Endometrial microvascular endothelial cells (primary cell): Measurements from ENCODE around the gene TMEM135. TPM values are rescaled to one million over a fixed set of nuclear protein-coding genes. Genes with fewer than 3 reads are reported as not detected.

Experiments
- in situ Hi-C: cut with HindIII; loops from 2 replicates; pipeline ENCODE4 v1.10.0; 2017; ENCODE audit warnings: low sequenced_read_pairs, low pct_unique_long_range_greater_than_20kb; ENCODE audit errors: inconsistent ontology term
- total RNA-seq: library from RNA; depleted of rRNA; stranded (reverse); fragments of >200 nt; gene quantifications from one replicate; pipeline ENCODE4 v1.2.3, GENCODE V29; 2015; ENCODE audit errors: inconsistent ontology term

The TMEM135 gene
- total RNA-seq, 1 donor from 2014 or later, result 15.8 TPM

- in situ Hi-C loops, result loop anchor here (10.0 kb wide), 1 partner anchor 72 kb away; no protein-coding TSS in a partner anchor
Measured at GRCh38 chr11:87352759-87353707, 315.3 kb downstream of the TMEM135 start.

GRCh38 chr11:87353771-87354345 lies 316.1 kb downstream of the TMEM135 start:
- in situ Hi-C loops, result loop anchor here (10.0 kb wide), 1 partner anchor 71 kb away; no protein-coding TSS in a partner anchor

DNA sequence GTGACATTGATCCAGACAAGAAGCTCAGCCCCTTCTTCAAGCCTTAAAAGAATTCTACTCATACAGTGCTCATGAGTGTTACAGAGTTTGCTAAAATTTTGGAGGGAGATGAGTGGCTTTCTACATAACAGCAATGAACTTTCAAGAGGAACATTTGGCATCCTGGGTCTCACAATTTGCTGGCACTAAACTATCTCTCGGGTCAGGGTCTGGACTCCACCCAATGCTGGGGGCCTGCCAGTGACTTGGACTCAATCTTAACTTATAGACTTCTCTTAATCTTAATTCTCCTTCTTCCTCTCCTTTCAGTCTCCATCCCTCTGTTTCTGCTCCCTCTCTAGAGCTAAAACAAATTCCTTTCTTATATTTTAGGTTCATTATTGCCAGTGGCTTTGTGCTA lies 317.9 kb downstream of the TMEM135 start:
- in situ Hi-C loops, result loop anchor here (10.0 kb wide), 1 partner anchor 69 kb away; no protein-coding TSS in a partner anchor

DNA sequence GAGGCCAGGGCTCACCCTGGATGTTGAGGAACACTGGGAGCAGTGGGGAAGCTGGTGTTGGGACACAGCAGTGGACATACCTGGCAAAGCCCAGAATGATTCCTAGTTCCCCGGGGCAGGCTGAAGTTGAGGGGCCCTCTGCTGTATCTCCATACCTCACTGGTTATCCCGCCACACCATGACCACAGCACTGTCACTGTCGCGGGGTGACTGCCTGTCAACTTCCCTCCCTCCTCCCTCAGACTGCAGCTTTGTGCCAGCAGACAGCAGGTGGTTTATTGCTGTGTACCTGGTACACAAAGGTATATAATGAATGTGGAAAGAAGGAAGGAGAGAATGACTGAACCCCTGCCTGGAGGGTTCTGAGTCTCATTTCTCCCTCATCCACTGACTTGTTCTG lies 318.7 kb downstream of the TMEM135 start:
- in situ Hi-C loops, result loop anchor here (10.0 kb wide), 1 partner anchor 68 kb away; no protein-coding TSS in a partner anchor

DNA sequence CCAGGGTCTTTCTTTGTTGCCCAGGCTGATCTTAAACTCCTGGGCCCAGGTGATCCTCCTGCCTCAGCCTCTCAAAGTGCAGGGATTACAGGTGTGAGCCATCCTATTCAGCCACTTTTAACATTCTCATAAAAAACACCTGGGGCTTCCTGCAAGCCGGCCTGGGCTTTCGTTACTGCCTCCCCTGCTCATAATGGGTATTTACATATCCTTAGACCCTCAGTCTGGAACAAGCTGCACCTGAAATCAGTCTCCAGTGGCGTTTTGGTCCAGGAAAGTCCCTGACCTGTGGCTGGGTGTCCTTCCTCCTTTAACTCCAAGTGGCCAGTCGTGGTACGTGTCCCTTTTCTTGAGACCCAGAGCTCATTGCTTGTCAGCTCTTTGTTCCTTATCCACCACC lies 320.7 kb downstream of the TMEM135 start:
- in situ Hi-C loops, result loop anchor here (10.0 kb wide), 1 partner anchor 66 kb away; no protein-coding TSS in a partner anchor

DNA sequence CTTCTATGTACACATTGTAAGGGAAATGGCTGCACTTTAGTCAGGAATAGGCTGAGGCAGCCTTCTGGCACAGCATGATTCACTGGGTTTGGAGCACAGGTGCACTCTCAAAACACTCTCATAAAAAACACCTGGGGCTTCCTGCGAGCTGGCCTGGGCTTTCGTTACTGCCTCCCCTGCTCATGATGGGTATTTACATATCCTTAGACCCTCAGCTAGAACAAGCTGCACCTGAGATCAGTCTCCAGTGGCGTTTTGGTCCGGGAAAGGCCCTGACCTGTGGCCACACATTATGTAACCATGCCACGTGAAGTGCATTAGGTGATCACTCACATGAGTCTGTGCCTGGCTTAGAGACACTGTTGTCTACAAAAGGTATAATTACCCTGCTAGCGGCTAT lies 321.7 kb downstream of the TMEM135 start:
- in situ Hi-C loops, result loop anchor here (10.0 kb wide), 1 partner anchor 65 kb away; no protein-coding TSS in a partner anchor

DNA sequence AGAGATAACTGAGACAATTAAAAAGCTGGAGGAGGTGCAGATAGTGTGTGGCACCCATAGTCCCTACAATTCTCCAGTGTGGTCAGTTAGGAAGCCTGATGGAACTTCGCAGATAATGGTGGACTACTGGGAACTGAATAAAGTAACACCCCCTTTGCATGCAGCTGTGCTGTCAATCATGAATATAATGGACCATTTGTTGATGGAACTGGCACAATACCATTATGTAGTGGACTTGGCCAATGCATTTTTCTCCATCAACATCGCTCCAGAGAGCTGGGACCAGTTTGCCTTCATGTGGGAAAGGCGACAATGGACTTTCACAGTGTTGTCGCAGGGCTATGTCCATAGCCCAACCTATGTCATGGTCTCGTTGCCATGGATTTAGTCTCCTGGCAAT lies 324.2 kb downstream of the TMEM135 start:
- in situ Hi-C loops, result no loop called here

DNA sequence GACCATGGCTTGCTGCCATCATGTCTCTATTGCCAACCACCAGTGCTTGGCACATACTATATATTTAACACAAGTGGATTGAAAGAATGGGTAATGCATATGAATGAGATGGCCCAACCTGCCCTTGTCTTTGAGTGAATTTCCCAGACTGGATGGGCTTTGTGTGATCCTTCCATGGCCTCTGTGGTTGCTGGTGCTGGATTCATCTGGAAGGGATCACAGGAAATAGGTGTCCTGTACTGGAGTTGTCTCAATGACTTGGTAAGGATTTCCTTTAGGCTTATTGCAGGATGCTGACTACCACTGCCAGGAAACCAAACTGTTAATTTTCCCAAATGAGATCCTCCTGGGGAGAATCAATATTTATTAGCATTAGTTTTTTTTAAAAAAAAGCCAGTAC lies 328.6 kb downstream of the TMEM135 start:
- in situ Hi-C loops, result no loop called here

DNA sequence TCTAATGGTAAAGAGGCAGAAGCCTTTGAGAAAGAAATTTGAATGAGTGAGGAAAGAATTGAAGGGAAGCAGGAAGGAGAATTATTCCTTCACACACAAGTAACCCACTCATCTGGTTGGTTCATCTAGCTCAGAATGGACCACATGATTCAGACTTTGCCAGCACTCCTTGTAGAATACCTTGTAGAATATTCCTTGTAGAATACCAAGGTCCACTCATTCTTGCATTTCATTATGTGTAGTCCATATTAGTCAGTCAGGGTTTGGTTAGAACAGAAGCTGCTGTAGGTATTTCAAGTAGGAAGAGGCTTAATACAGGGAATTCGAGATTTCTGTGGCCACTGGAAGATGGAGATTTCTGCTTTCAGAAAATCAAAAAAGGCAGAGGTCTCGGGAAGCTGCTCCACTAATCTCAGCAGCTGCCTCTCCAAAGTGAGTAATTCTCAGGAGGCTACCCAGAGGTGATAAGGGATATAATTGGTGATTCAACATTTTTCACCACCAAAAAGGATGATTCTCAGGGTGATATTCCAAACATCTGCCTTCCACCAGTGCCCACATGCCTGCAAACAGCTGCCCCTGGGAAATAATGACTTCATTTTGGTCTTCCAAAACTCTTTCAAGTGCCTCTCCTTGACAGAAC lies 329.1 kb downstream of the TMEM135 start:
- in situ Hi-C loops, result no loop called here

- in situ Hi-C loops, result no loop called here
Measured at GRCh38 chr11:87368151-87368550, 330.4 kb downstream of the TMEM135 start.

- in situ Hi-C loops, result no loop called here
Measured at GRCh38 chr11:87368858-87369480, 331.2 kb downstream of the TMEM135 start.

DNA sequence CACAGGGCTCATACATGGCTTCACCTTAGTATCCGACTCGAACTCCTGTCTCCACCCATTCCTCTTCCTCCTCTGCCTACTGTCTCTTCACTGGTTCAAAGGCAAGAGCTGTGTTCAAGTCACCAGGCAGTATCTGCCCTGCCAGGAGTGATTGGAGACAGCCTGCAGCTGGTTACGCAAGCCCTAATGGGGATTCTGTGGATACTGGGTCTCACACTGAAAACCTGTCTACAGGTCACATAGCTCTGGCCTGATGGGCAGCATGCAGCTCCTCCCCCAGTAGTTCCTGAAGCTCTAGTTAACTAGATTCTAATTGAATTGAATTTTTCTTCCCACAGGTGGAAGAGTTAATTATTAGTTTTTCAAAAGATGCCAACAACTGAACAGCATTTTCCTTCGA lies 332.2 kb downstream of the TMEM135 start:
- in situ Hi-C loops, result no loop called here

DNA sequence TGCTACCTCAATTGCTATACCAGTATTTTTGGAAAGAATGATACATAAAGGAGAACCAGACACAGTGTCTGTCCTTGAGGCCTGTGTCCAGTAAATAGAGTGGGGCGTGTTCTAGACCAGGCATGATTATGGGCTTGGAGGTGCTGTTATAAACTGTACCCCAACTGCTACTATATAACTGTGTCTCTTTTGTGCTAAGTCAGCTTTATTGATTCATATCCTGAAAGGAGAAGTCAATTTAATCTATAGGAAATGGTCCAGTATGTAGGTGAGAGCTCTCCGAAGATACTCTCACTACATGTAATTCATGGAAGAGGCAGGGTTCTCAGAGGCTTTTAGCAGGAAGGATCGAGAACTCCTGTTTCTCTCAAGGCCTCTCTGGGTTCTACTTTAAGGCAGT lies 334.3 kb downstream of the TMEM135 start:
- in situ Hi-C loops, result no loop called here

Other genes starting within 250 kb of the TMEM135 start
- 444 TPM for gene PRSS23, start 237.4 kb upstream of the TMEM135 start, total RNA-seq
- gene FZD4, start 82.5 kb upstream of the TMEM135 start, total RNA-seq, result 127 TPM